K562 (cell line): ENCODE measurements around the gene COQ4. TPM values are rescaled to one million over a fixed set of nuclear protein-coding genes. Genes with fewer than 3 reads are reported as not detected.
A peak's percentile ranks its signal among the peaks of the same experiment; 100 is the strongest.

Experiments
- ATAC-seq: fragments of 200-7000 bp; cut with Tn5 transposase; 3 replicates; pipeline ENCODE4 v1.9.1; 2020; ENCODE audit warnings: moderate library complexity
- BruUV-seq: library from RNA; stranded (reverse); fragments of 400-500 nt; replicated peaks from 2 replicates; lab custom pipeline; 2021; lab: Mats Ljungman, UMichigan
- CTCF ChIA-PET: fragments of 300-600 bp; formaldehyde crosslinking; extraction: SDS; loops from one replicate; lab custom pipeline; 2021; ENCODE audit warnings: low intra/inter-chr PET ratio; lab: Yijun Ruan, JAX
- POLR2A ChIA-PET: fragments of 300-600, 350-650 bp; sonication (Branson Sonifier 250); formaldehyde crosslinking; extraction: SDS; loops from one replicate; lab custom pipeline; 2021; ENCODE audit warnings: antibody characterized with exemption, inconsistent platforms; lab: Yijun Ruan, JAX
- DNase-seq, 4 experiments: peaks; one replicate each; pipeline versions ENCODE4 v3.0.0 to v3.0.0-alpha.2; 2011 to 2018; ENCODE audit warnings: low spot score in 3 of 4, mixed read lengths in 3 of 4; ENCODE audit errors: extremely low read depth in 1 of 4
- FAIRE-seq: peaks from 2 replicates; lab custom pipeline; 2011; peaks lifted over from hg19 to GRCh38; lab: Jason Lieb, UNC
- H2AFZ ChIP-seq: 2 replicates; pipeline ENCODE4 v1.6.0; 2011; ENCODE audit warnings: low read depth, low read length, control low read depth, inconsistent platforms
- H3K27ac ChIP-seq: fragments of 200-600 bp; 3 replicates; pipeline ENCODE4 v1.8.0; 2011; ENCODE audit warnings: low read depth, mild to moderate bottlenecking, control low read depth, inconsistent platforms, low read length, moderate library complexity, mixed read lengths; ENCODE audit errors: extremely low read depth
- H3K27me3 ChIP-seq, 2 experiments: fragments of 300-600 bp in 1 of 2; 2 replicates in 1 of 2; 3 replicates in 1 of 2; pipeline versions ENCODE4 v1.6.0 to v1.8.0; 2011; ENCODE audit warnings: inconsistent platforms in 2 of 2, low read length in 2 of 2, mild to moderate bottlenecking in 1 of 2, mixed read lengths in 1 of 2, moderate library complexity in 1 of 2; ENCODE audit not compliant: control insufficient read depth in 2 of 2, insufficient read depth in 2 of 2
- H3K36me3 ChIP-seq: fragments of 300-600 bp; 3 replicates; pipeline ENCODE4 v1.8.0; 2011; ENCODE audit warnings: mild to moderate bottlenecking, low read length, inconsistent platforms; ENCODE audit not compliant: control insufficient read depth, insufficient read depth
- H3K4me1 ChIP-seq, 2 experiments: fragments of 200-600 bp in 1 of 2; replicated peaks in 1 of 2; 2 replicates in 1 of 2; 3 replicates in 1 of 2; pipeline versions ENCODE4 v1.5.1 to v1.8.0; 2011; ENCODE audit warnings: inconsistent platforms in 2 of 2, low read length in 2 of 2, mild to moderate bottlenecking in 1 of 2, mixed read lengths in 1 of 2, moderate library complexity in 1 of 2; ENCODE audit not compliant: control insufficient read depth in 2 of 2, insufficient read depth in 2 of 2
- H3K4me2 ChIP-seq: 2 replicates; pipeline ENCODE4 v1.6.1; 2011; ENCODE audit warnings: low read length, control low read depth, inconsistent platforms, mixed read lengths; ENCODE audit not compliant: insufficient read depth
- H3K4me3 ChIP-seq: fragments of 200-600 bp; sonication (generic), shearing (Covaris generic); 2 replicates; pipeline ENCODE4 v1.5.1; 2016; ENCODE audit warnings: control low read depth, inconsistent platforms
- H3K79me2 ChIP-seq: fragments of 200-600 bp; 3 replicates; pipeline ENCODE4 v1.8.0; 2011; ENCODE audit warnings: low read length, inconsistent platforms; ENCODE audit not compliant: control insufficient read depth, insufficient read depth
- H3K9ac ChIP-seq, 2 experiments: 2 replicates each; pipeline versions ENCODE4 v1.6.0 to v1.6.1; 2011; ENCODE audit warnings: low read depth in 2 of 2, low read length in 2 of 2, control low read depth in 1 of 2, inconsistent platforms in 1 of 2, mild to moderate bottlenecking in 1 of 2, mixed read lengths in 1 of 2; ENCODE audit not compliant: insufficient read depth in 1 of 2
- H3K9me1 ChIP-seq: one replicate; pipeline ENCODE4 v1.6.0; 2011; ENCODE audit warnings: inconsistent platforms, mild to moderate bottlenecking, low read length, moderate library complexity; ENCODE audit not compliant: control insufficient read depth, insufficient read depth
- H3K9me3 ChIP-seq: replicated peaks from 2 replicates; pipeline ENCODE4 v1.5.1; 2011; ENCODE audit warnings: low read depth, low read length, inconsistent platforms; ENCODE audit not compliant: control insufficient read depth, insufficient read depth
- H4K20me1 ChIP-seq: replicated peaks from 2 replicates; pipeline ENCODE4 v1.6.1; 2011; ENCODE audit warnings: low read length, inconsistent platforms, mixed read lengths; ENCODE audit not compliant: control insufficient read depth, insufficient read depth
- ATF1 ChIP-seq, 2 experiments: fragments of 450-650 bp in 1 of 2; IDR thresholded peaks; 2 replicates each; pipeline ENCODE4 v1.6.1; 2016; ENCODE audit warnings: missing compliant biosample characterization in 1 of 2, missing genetic modification characterization in 1 of 2
- FOXM1 ChIP-seq, 2 experiments: fragments of 450-650 bp in 1 of 2; sonication (generic) in 1 of 2; formaldehyde crosslinking in 1 of 2; IDR thresholded peaks; 2 replicates each; pipeline versions ENCODE4 v1.6.1 to v1.9.0; 2017 to 2022; ENCODE audit warnings: low read depth in 2 of 2, mild to moderate bottlenecking in 2 of 2, missing genetic modification reagents in 1 of 2, moderate library complexity in 1 of 2
- HMGXB4 ChIP-seq: sonication (generic); formaldehyde crosslinking; IDR thresholded peaks from 2 replicates; pipeline ENCODE4 v1.8.1; 2023; ENCODE audit warnings: mild to moderate bottlenecking, missing genetic modification reagents
- JUND ChIP-seq, 2 experiments: IDR thresholded peaks; 2 replicates in 1 of 2; 3 replicates in 1 of 2; pipeline ENCODE4 v1.6.1; 2011; ENCODE audit warnings: borderline replicate concordance in 2 of 2, low read depth in 2 of 2, low read length in 2 of 2, improper control_type of control experiment in 1 of 2, missing biosample characterization in 1 of 2, missing genetic modification characterization in 1 of 2, missing genetic modification reagents in 1 of 2
- PRDM10 ChIP-seq: fragments of 450-650 bp; IDR thresholded peaks from 2 replicates; pipeline ENCODE4 v1.6.1; 2018; ENCODE audit not compliant: partially characterized antibody
- WGBS: fragments of 100-300 bp; shearing (Covaris generic); methylation state at CpG from one replicate; pipeline ENCODE4 v1.1.6; 2016; ENCODE audit warnings: low coverage, mixed read lengths; ENCODE audit not compliant: insufficient coverage; ENCODE audit errors: missing lambda C conversion rate; 5-methylcytosine and 5-hydroxymethylcytosine counted together
- in situ Hi-C: fragments of 300-500 bp; cut with MboI; formaldehyde crosslinking; loops from 4 replicates; pipeline ENCODE4 v1.15.0; 2018; ENCODE audit warnings: inconsistent platforms, mixed read lengths
- intact Hi-C: fragments of 100-400 bp; cut with micrococcal nuclease; formaldehyde crosslinking; loops from 2 replicates; pipeline ENCODE4 v1.14.2; 2022
- polyA plus RNA-seq, 8 experiments: library from polyadenylated mRNA; depleted of rRNA in 4 of 8; stranded (reverse) in 5 of 8; unstranded in 3 of 8; fragments of >200 nt; fragmentation: Nextera tagmentation in 2 of 8; fragmentation: Illumina TruSeq in 1 of 8; extraction: Ambion mirVana in 2 of 8; extraction: Trizol in 1 of 8; gene quantifications; 2 replicates each; pipeline versions ENCODE4 v1.2.1 to v1.2.3, GENCODE V29; 2011 to 2014; ENCODE audit warnings: inconsistent platforms in 1 of 8, missing spikeins in 1 of 8
- total RNA-seq, 7 experiments: library from RNA; depleted of rRNA in 6 of 7; stranded (reverse); fragments of >200 nt in 6 of 7; fragmentation: Illumina TruSeq in 2 of 7; extraction: Trizol in 2 of 7; gene quantifications; 2 replicates each; pipeline versions ENCODE4 v1.2.1 to v1.2.3, GENCODE V29; 2011 to 2021; ENCODE audit warnings: low replicate concordance in 1 of 7

Gene COQ4
- total and polyA plus RNA-seq, 9 of the 15 experiments (the other 6 are each of a cell fraction or from before 2014, with no cell fraction given): 9.1 to 135 (median 67.2) TPM

GRCh38 chr9:128276008-128276573 is 46.5 kb upstream of the COQ4 start, which contains the start of gene SWI5:
SWI5 (plus strand) TSS chr9:128276276.
- peak; percentile 99 for FAIRE-seq
- TSS peak; percentile 58 for BruUV-seq
- in situ Hi-C loops: loop anchor here (25.0 kb wide), 1 partner anchor 1511 kb away; no protein-coding TSS in a partner anchor
- Histone ChIP-seq H4K20me1 (no peaks in the 10 kb centered on the region; the same call in 1 of the 2 replicates), H3K36me3 (peaks cover 39% of the 10 kb centered on the region), H3K9me3 (0 out of 2 replicates have a peak, but pooled peaks cover 2% of the 10 kb centered on the region), H3K27ac (peak within 1 kb of the TSS; percentile 90), H3K27me3 (no peaks in the 10 kb centered on the region), H3K9me1 (no peaks in the 10 kb centered on the region), H3K79me2 (peaks cover 44% of the 10 kb centered on the region), H3K9ac (peak within 1 kb of the TSS; percentile 94 to 96), H3K4me1 (peaks cover 40 to 53% of the 10 kb centered on the region in 2 experiments), H3K4me2 (peak within 1 kb of the TSS; percentile 98), H2AFZ (peak within 1 kb of the TSS; percentile 86), H3K4me3 (peak within 1 kb of the TSS; percentile 85)
- WGBS: 1% methylated on average over 38 of the region's 38 CpGs
- intact Hi-C loops: loop anchor here (1.0 to 10.0 kb wide), 7 partner anchors 25 to 409 kb away; partner anchors contain the start of genes BBLN, CIZ1, COQ4 and DNM1
- DNase-seq: peak; percentile 100
- ATAC-seq: peak; percentile 95
- POLR2A ChIA-PET: interaction anchor here (0.6 to 3.0 kb wide), 18 partner anchors 9 to 1611 kb away, joined by 3 to 35 read pairs (median 4); partner anchors contain the start of genes CIZ1 and URM1
- CTCF ChIA-PET: interaction anchor here (0.6 kb wide), 1 partner anchor 1602 kb away, joined by 3 read pairs; no protein-coding TSS in a partner anchor
- TF ChIP-seq JUND (IDR thresholded peaks at IDR 0.05; ENCODE audit: borderline replicate concordance, low read depth, low read length): no peak; the same call in none of the 2 replicates
- TF ChIP-seq JUND (tag; IDR thresholded peaks at IDR 0.05; ENCODE audit: borderline replicate concordance, low read depth, low read length): 0 out of 3 replicates have a peak, but pooled peaks have one; percentile 61
- TF ChIP-seq ATF1 (CRISPR knock-in tag; IDR thresholded peaks at IDR 0.05): no peak
- peak; percentile 55 for TF ChIP-seq ATF1 (tag; IDR thresholded peaks at IDR 0.05)
- TF ChIP-seq PRDM10: no peak
- TF ChIP-seq FOXM1 (IDR thresholded peaks at IDR 0.05; ENCODE audit: low read depth): no peak
- TF ChIP-seq FOXM1 (CRISPR knock-in tag; IDR thresholded peaks at IDR 0.05; ENCODE audit: low read depth): no peak
- no peak for TF ChIP-seq HMGXB4
